HG03025 (cell line): Measurements from ENCODE around the gene ZNF502.
"Not testable (repeated sequence)": the region's sequence is repeated elsewhere in the genome, so short reads cannot be mapped to it uniquely, and the experiment has no call there.

Experiments
- ATAC-seq: cut with Tn5 transposase; IDR thresholded peaks from one replicate; pipeline ENCODE4 v1.9.1; 2021; ENCODE audit warnings: mild to moderate bottlenecking, moderate library complexity; ENCODE audit not compliant: unreplicated experiment, low FRiP score

Gene ZNF502

DNA sequence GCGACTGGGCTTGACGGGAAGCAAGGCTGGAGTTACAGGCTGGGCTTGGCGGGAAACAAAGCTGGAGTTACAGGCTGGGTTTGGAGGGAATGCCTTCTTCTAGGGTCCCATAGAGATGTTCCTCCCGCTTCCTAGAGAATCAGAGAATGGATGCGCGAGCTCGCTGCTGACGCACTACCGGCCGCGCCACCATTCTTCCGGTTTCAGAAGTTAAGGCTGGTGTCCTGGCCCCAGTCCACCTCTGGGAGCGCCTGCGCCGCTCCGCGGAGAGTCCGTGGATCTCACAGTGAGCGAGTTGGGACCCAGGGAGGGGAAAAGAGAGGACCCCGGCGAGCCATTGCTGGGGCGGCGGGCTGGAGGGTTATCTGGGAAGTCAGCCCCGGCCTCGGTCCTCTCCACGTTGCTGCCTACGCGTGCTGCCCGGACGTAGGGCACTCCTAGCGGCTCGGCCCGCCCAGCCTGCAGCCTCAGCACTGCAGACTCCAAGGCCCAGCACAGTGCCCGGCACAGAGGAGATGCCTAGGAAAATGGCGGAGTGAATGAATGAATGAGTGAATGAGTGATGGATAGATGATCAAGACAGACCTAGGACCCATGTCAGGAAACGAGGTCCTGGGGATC, at the start of gene ZNF502:
ZNF502 (plus strand) TSS at position 206 of the 621 bp plus-strand sequence. CDS start 7,602 bp downstream, outside the sequence.
- ATAC-seq: no peak

DNA sequence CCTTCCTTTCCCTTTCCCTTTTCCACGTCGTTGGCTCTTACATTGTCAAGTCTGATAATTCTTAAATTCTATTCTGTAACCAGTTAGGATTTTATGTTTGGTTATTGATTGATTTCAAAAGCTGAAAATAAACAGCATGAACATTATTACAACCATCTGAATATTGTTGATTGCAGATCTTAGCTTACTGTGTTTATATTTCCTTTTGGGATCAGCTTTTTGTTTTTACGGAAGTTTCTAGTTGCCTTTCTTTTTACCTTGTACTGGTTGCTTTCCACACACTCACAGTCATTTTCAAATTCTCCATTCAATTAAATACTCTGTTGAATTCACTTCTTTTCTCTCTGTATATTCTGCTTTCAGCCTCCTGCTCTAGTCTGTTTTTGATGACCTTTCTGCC, 47.3 kb upstream of the ZNF502 start:
- ATAC-seq: no peak

DNA sequence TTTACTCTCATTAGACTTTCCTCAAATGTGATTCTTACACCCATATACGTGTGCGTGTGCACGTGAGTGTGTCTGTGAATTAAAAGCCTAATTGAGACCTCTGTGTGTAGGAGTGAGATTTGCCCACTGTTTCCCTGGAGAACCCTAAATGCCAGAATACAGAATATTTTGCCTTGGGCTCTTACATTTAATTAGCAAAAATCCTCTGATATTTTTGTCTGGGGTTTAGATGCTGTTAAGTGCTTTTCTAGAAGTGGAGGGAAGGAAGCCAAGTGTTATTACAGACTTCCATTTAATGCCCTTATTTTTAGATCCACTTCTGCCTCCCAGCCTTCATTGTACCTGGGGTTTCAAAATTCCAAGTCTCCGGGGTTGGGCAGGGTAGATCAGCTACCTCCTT, 46.1 kb upstream of the ZNF502 start:
- no peak for ATAC-seq

DNA sequence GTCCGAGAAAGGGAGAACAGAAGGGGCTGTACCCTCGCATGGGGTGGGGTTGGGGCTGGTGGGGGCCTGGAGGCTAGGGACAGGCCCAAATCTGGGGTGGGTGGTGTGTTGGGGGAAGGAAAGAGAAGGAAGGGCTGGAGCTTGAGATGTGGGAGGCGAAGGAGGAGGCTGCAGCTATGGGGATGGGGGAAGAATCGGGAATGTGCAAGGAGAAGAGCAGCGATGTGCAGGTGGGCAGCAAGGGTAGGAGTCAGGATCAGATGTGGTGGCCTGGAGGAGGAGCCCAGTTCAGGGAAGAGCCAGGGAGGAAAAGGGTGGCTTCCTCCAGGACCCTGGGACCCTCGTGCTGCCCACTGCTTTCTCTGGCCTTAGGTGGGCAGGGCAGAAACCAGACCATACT, 42.7 kb upstream of the ZNF502 start:
- ATAC-seq: no peak

DNA sequence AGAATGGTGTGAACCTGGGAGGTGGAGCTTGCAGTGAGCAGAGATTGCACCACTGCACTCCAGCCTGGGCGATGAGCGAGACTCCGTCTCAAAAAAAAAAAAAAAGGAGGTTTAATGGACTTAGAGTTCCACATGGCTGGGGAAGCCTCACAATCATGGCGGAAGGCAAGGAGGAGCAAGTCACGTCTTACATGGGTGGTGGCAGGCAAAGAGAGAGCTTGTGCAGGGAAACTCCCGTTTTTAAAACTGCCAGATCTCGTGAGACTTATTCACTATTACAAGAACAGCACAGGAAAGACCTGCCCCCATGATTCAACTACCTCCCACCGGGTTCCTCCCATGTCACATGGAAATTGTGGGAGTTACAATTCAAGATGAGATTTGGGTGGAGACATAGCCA, 39.0 kb upstream of the ZNF502 start:
- not testable (repeated sequence) for ATAC-seq

DNA sequence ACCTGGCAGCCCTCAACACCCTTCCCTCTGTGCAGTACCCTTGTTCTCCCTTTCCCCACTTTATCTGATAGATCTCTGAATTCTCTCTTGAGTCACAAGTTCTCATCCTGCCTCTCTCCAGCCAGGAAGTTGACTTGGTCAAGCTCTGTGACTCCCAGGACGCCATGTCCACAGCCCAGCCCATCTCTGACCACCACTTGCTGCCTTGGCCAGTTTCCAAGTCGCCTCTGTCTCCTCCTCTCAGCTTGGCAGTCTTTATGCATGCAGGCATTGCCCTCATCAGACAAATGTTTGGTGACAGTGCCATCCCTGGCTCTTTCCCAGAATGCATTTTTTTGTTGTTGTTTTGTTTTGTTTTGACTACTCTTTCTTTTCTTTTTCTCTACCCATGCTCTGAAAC, 38.2 kb upstream of the ZNF502 start:
- no peak for ATAC-seq

DNA sequence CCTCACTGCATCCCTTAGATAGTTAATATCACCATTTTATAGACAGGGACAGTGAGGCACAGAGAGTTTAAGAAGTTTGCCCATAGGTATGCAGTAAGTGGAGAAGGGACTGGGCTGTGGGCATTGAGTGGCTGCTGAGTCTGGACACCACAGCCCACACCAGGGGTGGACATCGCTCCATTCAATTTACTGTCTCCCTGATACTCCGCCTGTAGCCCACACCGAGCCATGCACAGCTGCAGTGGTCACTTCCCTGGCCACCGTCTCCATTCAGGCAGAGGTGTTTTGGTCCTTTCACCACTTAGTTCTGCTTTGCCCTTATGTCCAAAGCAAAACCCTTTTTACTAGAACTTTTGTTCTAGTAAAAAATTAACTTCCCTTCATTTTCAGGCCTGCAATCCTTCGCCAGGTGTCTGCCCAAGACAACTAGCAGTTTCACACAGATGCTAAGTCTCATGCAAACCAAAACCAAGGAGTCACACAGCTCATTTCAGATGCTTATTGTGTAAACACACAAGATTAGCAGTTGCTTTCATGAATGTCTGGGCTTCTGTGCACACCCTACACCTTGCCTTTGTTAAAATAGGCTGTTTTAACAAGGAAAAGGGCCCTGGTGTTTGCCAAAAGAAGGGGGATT, 33.9 kb upstream of the ZNF502 start:
- ATAC-seq: no peak

DNA sequence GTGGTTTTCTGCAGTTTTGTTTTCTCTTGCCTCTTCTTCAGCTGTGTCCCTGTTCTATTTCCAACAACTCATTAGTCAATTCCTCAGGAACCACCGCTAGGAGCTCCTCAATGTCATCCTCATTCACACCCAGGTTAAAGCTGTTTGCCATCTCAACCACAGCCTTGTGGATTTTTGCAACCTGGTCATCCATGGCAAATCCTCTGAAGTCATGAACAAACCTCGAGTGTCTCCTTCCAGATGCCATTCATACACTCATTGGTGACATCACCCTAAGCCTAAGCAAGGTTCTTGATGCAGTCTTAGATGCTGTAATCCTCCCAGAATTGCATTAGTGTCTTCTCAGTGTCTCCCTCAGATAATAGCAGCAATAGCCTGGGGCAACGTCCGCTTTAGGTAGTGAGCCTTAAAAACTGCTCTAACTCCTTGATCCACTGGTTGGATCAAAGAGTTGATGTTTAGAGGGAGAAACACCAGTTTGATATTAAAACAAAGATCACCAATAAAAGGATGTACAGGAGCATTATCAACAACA, 31.5 kb upstream of the ZNF502 start:
- no peak for ATAC-seq

DNA sequence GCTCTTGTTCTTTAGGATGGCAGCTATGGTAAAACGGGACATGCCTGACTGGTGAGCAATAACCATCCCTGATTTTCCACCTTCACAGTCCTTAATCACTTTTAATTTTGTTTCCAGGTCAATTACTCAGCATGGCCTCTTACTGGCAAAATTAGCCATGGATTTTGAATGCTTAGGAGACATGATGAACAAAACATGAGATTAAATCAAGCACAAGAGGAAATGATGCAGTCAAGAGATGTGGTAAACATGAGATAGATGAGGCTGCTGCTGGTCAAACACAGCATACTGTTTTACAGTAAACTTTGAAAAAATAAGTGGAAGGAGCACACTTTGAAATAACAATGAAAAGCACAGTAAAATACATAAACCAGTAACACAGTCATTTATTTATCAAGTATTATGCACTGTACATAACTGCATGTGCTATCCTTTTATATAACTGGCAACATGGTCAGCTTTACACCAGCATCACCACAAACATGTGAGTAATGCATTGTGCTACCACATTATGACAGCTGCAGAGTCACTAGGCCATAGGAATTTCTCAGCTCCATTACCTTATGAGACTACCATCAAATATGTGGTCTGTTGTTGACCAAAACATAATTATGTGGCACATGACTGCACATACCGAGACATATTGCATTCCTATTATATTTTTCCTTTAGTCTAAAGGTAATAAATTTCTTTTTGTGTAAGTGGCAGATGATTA, 30.1 kb upstream of the ZNF502 start:
- no peak for ATAC-seq

DNA sequence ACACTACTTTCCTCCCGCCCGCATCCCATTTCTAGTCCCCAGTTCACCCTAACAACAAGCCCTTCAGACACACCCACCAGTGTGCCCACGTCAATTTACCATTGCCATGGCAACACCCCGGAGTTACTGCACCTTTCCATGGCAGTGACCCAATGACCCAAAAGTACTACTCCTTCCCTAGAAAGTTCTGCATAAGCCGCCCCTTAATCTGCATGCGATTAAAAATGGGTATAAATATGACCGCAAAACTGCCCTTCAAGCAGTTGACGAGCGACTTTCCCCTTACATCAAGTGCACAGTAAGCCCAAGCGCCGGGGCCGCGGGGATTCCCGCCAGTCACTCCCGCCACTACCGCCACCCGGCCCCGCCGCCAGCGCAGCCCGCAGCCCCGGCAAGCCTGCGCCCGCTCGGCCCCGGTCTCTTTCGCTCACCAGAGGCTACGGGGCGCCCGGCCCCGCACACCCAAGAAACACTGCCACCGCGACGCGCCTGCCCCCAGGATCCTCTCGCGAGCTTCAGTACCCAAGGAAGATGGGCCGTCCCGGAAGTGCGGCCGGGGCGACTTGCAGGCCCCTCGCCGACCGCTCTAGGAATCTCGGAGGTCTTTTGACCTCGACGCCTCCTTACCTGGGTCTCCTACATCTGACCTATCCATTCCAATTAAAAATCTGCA, 27.2 kb upstream of the ZNF502 start:
- no peak for ATAC-seq

DNA sequence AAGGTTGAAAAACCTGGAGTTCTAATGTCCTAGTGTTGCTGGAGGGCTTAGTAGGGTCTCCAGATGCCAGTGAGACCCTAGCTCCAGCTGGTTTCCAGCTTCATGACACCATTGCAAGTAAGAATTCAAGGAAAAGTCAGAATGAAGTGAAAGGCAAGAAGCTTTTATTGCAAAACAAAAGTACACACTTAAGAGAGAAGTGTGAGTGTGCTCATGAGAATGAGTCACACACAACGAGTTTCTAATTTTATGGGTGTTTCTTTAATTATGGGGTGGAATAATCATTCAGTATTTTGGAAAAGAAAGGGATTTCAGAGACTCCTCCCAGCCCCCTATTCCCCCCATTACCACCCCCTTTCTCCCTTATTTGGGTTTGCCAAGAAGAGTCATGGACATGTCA, 24.6 kb upstream of the ZNF502 start:
- ATAC-seq: no peak

DNA sequence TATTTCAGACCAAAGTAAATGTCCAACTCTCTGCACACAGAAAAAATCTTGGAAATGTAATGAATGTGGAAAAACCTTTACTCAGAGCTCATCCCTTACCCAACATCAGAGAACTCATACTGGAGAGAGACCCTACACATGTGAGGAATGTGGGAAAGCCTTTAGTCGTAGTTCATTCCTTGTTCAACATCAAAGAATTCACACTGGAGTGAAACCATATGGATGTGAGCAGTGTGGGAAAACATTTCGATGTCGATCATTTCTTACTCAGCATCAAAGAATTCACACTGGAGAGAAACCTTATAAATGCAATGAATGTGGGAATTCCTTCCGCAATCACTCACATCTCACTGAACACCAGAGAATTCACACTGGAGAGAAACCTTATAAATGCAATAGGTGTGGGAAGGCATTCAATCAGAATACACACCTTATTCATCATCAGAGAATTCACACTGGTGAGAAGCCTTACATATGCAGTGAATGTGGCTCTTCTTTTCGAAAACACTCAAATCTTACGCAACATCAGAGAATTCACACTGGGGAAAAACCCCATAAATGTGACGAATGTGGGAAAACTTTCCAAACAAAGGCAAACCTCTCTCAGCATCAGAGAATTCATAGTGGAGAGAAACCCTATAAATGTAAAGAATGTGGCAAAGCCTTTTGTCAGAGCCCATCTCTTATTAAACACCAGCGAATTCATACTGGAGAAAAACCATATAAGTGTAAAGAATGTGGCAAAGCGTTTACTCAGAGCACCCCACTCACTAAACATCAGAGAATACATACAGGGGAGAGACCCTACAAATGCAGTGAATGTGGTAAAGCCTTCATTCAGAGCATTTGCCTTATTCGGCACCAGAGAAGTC, 9.0 kb downstream of the ZNF502 start:
- ATAC-seq: no peak

DNA sequence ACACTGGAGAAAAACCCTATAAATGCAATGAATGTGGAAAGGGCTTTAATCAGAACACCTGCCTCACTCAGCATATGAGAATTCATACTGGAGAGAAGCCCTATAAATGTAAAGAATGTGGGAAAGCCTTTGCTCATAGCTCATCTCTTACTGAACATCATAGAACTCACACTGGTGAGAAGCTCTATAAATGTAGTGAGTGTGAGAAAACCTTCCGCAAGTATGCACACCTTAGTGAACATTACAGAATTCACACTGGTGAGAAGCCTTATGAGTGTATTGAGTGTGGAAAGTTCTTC, 9.6 kb downstream of the ZNF502 start:
- no peak for ATAC-seq

DNA sequence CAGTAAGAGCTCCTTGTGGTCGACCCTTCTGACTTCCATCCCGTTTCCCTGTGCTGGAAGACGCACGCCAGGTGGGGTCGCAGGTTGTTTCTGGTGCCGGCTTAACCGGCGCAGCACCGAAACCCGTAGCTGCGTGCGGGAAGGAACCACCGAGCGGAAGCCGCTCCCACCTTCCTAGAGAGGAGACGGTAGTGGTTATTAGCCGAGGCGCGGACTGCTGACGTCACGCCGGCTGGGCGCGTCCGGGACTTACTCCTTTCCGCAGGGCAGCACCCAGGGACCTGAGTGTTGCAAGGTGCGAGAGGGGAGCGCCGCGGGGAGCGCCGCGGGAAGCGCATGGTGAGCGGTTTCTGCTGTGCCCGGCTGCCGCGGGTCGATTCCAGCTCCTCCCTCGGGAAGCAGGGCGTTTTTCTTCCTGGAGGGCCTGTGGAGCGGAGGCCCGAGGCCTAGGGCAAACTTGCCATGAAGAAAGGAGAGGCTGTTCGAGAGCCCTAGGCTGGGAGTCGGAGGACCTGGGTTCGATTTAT, 17.0 kb downstream of the ZNF502 start, which contains the start of gene ZNF501:
ZNF501 (plus strand) TSS at position 252 of the 527 bp plus-strand sequence. CDS start 4,787 bp downstream, outside the sequence.
- peak; percentile 75 for ATAC-seq

DNA sequence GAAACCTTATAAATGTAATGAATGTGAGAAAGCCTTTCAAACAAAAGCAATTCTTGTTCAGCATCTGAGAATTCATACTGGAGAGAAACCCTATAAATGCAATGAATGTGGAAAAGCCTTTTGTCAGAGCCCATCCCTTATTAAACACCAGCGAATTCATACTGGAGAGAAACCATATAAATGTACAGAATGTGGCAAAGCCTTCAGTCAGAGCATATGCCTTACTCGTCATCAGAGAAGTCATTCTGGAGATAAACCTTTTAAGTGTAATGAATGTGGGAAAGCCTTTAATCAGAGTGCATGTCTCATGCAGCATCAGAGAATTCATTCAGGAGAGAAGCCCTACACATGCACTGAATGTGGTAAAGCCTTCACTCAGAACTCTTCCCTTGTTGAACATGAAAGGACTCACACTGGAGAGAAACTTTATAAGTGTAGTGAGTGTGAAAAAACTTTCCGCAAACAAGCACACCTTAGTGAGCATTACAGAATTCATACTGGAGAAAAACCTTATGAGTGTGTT, 22.2 kb downstream of the ZNF502 start:
- ATAC-seq: no peak

DNA sequence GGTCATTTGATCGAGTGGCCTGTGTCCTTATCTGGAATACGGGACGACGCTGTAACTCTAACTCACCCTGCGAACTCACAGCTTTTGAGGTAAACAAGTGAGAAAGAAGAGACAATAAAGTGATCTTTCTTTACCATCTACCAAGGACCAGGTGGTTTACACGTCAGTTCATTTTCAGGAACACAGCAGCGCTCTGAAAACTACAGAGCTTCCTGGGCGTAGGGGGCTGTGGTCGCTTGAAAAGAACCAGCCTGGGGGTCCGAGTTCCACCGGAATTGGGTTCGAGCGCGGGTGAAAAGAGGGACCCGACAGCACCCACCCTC, 48.6 kb downstream of the ZNF502 start:
- ATAC-seq: no peak

DNA sequence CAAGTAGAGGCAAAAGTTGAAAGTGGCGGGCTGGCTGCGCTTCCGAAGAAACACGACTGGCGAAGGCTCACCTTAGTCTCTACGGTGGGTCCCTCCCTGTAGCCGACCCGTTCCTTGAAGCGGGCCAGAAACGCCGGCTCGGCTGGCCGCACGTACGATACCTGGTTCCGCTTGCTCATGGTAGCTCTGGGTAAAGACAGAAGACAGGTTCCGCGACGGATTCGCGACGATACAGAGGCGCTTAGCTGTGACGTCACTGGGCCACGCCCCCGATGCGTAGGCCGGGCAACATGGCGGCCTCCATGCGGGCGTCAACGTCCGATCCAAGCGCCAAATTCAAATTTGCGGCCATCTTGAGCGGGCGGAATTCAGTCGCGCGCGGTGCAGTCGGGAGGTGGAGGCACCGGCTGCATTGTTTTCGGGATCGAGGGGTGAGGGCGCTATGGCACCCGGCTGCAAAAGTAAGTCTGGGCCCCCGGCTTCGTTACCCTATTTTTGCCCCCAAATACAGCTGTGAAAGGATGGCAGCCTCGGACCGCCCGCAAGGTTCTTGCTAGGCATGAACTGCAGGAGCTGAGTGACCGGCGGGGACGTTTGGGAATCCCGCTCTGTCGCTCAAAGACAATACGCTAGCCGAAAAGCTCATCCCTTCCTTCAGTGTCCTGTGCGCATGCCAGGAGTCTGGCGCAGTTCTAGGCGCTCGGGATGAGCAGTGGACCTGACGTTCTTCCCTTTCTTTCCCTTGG, 49.1 kb downstream of the ZNF502 start, which contains the start of the genes KIAA1143 and KIF15:
KIAA1143 (minus strand) TSS at position 196 of the 746 bp plus-strand sequence; CDS start at position 179, 17 bp downstream.
KIF15 (plus strand) TSS at position 371 of the 746 bp plus-strand sequence; CDS start at position 443, 72 bp downstream.
- ATAC-seq: peak; percentile 80

DNA sequence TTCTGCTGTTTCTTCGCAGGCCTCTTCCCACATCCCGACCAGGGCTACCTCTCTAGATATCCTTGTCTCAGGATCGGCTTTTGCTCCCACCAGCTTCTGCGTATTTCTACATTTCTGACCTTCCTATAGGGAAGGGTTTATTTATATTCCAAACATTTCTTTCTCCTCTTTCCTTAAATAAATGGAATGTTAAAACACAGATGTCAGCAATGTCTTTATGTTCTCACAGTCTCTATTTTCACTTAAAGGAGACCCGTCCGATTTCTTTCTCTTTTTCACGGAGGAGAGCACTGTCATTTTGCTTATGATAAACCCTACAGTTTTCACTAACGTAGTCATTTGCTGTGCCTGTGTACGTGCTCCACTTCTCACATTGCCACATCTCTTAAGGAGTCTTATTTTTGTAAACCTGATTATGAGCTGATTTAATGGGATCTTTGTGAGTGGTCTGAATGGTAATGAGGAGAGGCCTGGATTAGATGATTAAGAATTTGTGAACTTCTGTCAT, 49.8 kb downstream of the ZNF502 start:
- no peak for ATAC-seq

DNA sequence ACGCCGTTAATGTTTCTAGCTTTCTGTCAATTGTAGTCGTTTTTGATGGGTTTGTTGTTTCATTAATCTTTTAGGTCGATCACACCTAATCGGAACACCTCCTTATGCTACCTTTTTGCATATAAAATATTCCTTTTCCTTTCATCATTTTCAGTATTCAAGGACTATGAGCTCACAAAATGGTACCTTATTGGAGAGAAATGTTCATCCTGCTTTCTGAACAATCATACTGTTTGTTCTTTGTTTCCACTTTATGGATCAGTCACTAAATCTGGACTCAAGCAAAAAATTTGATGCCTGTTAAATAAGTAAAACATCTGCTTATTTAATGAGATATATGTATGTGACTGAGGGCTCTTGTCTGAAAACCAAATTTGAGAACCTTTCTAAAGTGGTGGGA, 50.2 kb downstream of the ZNF502 start:
- no peak for ATAC-seq
